GM18951 (cell line): ENCODE measurements around the gene TSPAN8.
"Not testable (repeated sequence)": the region's sequence is repeated elsewhere in the genome, so short reads cannot be mapped to it uniquely, and the experiment has no call there.

ENCODE experiments used
- POLR2A ChIP-seq: IDR thresholded peaks from 4 replicates; pipeline ENCODE4 v1.6.1; 2011; ENCODE audit warnings: mild to moderate bottlenecking; ENCODE audit not compliant: insufficient read length, insufficient read depth; ENCODE audit errors: extremely low read depth
- in situ Hi-C: fragments of 300-500 bp; cut with MboI; formaldehyde crosslinking; loops from one replicate; pipeline ENCODE4 v1.12.0; 2022; ENCODE audit warnings: low sequenced_read_pairs, mixed read lengths, inconsistent platforms; ENCODE audit not compliant: unreplicated experiment

Gene TSPAN8

DNA sequence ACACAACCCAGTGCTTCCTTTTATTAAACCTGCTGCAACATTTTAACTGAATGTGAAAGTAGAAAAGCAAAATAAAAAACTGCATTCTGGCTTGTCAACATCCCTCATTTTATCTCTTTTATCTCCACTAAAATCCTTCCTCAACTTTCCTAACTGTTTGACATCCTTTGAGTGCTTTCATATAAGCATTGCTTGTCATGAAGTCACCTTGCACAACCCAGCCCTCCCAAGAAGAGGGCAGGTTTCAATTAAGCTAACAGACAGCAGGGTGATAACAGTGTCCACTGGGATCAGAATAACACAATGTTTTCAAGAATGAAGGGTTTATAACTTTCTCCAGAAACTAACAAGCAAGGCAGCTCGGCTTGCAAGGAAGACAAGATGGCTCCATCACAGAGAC is 16.3 kb upstream of the TSPAN8 start:
- no peak for TF ChIP-seq POLR2A
- in situ Hi-C loops: no loop called here

GRCh38 chr12:71170456-71170855 is 12.7 kb upstream of the TSPAN8 start:
- no peak for TF ChIP-seq POLR2A
- in situ Hi-C loops: no loop called here

DNA sequence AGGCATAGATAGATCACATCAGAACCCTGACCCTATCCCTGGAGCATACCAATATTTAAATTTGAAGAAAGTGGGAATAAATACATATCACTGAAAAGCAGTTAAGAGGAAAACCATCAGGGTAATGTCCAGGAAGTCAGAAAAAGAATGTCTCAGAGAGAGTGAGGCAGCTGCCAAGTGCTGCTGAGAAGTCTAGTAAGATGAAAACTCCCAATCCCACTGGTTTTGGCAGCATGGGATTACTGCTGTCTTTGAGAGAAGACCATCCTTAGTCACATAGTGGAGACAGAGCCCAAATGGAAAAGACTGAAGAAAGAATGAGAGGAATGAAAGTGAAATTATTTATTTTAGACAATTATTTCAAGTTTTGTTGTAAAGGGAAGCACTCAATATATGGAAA is 11.5 kb upstream of the TSPAN8 start:
- in situ Hi-C loops: no loop called here
- no peak for TF ChIP-seq POLR2A

DNA sequence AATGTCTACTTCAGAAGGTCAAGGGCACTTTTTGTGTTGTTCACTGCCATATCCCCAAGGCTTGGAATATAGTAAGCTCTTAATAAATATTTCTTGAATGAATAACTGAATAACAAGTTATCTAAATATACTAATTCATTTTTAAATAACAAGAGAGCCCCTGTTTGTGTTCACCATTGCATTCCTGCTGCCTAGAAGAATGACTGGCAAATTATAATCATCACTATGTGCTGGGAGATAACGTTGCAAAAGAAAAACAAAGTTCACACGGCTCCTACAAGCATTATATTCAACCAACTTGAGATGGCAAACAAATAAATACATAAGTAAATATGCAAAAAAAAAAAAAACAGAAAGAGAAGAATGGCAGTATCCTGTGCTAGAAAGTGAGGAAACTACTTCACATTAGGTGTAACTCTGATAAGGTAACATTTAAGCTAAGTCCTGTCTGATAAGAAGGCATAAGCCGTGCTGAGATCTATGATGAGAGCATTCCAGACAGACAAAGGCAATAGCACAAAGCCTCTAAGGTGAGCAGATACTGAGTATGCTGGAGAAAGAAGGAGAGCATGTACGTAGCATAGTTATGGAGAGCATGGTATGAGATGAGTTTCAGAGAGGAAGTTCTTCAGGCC is 9.2 kb upstream of the TSPAN8 start:
- in situ Hi-C loops: no loop called here
- TF ChIP-seq POLR2A: no peak

- no peak for TF ChIP-seq POLR2A
- in situ Hi-C loops: no loop called here
These were observed 8.5 kb upstream of the TSPAN8 start for GRCh38 chr12:71166280-71166679.

GRCh38 chr12:71165780-71166179 is 8.0 kb upstream of the TSPAN8 start:
- in situ Hi-C loops: not testable (repeated sequence)

DNA sequence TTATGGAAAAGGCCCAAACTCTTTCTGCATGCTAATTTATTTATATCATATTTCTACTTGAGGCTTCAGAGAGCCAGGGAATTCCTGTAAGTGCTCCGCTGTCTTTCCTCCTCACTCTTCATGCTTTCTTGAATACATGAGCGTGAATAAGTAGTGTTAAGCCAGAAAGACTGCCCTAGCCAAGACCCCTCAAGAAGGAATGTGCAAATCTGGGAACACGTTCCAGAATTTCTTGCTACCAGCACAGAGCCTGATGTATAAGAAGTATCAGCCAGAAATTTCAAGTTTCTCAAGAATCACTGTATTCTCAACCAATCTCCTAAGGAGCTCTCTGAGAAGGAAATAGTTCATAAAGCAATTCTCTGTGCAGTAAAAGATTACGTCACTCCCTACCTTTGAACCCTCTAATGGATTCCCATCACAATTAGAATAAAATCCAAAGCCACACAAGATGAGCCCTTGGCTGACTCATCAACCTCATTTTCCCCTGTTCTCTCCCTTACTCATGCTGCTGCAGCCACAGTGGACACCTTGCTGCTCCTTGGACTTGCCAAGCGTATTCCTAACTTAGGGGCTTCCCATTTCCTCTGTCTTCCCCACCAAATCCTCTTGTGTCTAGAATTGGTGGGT is 6.9 kb upstream of the TSPAN8 start:
- in situ Hi-C loops: no loop called here
- no peak for TF ChIP-seq POLR2A

DNA sequence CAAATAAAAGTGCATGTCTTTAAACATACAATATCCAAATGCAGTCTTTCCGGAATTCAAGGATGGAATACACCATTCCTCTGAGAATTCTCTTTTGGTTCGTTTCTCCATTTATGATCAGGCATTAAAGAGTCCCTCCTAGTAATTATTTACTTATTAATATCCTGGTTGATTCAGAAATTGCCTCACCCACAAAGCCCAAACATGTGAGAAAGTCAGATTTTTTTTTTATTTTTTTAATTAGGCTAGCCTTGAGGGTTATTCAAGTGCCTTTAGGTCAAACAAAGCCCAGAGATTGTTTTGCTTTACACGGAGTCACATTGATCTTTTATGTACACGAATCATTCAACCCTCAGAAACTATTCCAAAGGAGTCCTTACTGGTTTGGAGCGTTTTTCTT is 6.4 kb upstream of the TSPAN8 start:
- in situ Hi-C loops: no loop called here

DNA sequence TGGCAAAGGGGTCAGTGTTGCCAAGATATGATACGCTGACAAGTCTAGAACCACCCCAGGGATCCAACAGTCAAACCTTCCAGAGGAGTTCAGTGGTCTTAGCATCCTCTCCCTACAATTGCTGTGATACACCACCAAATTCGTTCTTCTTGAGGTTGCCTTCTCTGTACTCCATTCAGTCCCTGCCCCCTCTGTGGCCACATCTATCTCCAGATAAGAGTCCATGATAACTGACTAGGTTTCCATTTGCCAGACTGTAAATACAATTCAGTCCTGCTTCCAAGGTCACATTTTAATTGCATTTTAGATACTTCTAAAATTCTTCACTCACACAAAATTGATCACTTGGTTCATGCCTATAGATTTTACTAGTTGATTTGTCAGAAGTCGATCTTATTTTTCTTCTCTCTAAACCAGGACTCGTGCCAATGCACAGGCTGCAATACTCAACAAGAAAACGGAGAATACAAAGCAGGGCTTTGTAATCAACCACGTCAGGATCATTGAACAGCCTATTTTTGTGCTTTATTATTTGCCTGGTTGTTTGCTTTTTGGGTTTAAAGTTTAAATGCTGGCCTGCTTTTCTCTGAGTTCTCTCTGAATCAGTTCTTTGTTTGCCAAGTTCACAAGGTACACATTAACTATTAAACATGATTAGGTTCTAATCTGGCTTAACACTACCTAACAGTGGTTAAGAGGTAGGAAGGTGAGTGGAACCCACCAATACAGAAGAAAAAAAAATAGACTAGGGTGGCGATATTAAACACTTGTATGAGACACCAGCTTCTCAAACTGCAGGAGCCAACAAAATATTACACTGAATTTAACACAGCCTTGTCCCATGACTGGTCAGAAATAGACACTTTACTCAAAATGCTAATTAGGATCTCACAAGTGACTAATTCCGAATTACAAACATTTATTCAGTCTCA is 5.3 kb upstream of the TSPAN8 start:
- in situ Hi-C loops: no loop called here
- TF ChIP-seq POLR2A: no peak

More for the DNA sequence above, 6.4 kb upstream of the TSPAN8 start:
- no peak for TF ChIP-seq POLR2A

DNA sequence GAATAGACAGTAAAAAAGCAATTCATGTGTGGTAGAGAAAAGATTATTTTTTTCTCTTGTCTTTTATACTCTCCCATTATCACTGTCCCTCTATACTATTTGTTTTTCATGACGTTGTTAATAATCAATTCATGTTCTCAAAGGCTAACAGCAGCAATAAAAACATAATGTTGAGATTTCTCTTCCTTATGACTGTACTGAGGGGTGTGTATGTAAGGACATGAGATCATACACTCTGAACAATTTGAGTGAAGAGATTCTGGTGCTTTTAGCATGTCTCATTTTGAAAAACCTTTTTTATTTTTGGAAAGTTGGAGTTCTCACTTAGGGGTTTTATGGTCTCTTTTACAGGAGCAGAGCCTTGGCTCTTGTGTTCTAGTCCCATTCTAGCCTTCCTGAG is 3.8 kb upstream of the TSPAN8 start:
- in situ Hi-C loops: no loop called here

DNA sequence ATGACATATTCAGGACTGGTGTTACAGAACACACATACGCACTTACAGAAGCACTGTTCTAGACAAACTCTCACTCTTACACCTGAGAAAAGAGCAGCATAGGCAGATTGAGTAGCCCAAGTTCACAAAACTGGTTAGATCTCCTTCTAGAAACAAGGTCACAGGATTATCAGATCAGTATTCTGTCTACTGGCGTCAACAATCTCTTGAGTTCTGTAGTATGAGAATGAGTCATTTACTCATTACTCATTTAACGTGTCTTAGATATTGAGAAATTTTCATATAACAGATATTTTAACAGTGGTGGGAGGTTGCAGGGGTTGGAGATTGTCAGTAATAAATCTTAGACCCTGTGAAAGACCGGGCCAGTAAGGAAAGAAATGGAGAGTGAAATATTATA is 2.8 kb upstream of the TSPAN8 start:
- in situ Hi-C loops: no loop called here
- no peak for TF ChIP-seq POLR2A

More for the DNA sequence above, 3.8 kb upstream of the TSPAN8 start:
- no peak for TF ChIP-seq POLR2A

DNA sequence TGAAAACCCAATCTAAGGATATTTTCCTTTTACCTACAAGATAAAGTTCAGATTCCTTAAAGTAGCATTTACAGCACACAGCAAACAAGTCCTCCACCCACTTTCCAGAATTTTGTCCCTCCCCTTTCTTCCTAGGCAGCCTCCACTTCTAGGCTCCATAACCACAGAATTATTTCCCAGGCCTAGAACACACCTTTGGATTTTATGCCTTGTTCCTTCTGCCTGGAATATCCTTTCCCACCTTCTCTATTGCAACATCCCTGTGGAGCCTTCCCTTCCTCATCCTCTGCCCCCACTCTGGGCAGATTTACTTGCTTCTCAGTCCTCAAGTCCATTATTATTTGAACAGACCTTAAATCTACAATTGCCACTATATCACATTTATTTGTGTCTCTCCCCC is 2.1 kb upstream of the TSPAN8 start:
- TF ChIP-seq POLR2A: no peak
- in situ Hi-C loops: no loop called here

DNA sequence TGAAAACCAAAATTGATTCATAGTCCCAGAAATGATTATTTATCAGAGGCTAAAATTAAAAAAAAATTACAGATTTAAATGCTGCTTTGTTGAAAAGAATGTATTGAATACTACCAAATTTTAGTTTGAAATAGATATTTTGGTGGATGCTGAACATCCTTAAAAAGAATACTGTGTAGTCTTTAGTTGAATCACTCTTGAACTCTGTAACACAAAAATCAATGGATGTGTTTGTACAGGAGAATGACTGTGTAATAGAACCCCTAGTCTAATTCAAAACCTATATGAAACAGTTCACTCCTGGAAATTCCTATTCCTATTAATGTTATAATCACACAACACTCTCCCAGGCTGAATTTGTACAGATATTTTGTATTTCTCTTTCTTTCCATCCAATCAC is 1.5 kb upstream of the TSPAN8 start:
- in situ Hi-C loops: no loop called here
- no peak for TF ChIP-seq POLR2A
